DMS53 treated with DMSO at 0.1 percent for 48 hours (cell line): ENCODE data around the gene OXCT1.
A peak's percentile ranks its signal among the peaks of the same experiment; 100 is the strongest.
"Not testable (repeated sequence)": the region's sequence is repeated elsewhere in the genome, so short reads cannot be mapped to it uniquely, and the experiment has no call there.

Source experiments
- DNase-seq: peaks from one replicate; lab custom pipeline; 2025; ENCODE audit not compliant: unreplicated experiment; lab: John Stamatoyannopoulos, UW

Gene OXCT1

GRCh38 chr5:41874512-41875060, 4.4 kb upstream of the OXCT1 start:
- no peak for DNase-seq

- DNase-seq = no peak
These were observed 1.6 kb upstream of the OXCT1 start for GRCh38 chr5:41871852-41872251.

GRCh38 chr5:41870627-41871048, 413 bp upstream of the OXCT1 start:
- DNase-seq = no peak

GRCh38 chr5:41869151-41869723, 988 bp downstream of the OXCT1 start:
- DNase-seq = no peak

DNA sequence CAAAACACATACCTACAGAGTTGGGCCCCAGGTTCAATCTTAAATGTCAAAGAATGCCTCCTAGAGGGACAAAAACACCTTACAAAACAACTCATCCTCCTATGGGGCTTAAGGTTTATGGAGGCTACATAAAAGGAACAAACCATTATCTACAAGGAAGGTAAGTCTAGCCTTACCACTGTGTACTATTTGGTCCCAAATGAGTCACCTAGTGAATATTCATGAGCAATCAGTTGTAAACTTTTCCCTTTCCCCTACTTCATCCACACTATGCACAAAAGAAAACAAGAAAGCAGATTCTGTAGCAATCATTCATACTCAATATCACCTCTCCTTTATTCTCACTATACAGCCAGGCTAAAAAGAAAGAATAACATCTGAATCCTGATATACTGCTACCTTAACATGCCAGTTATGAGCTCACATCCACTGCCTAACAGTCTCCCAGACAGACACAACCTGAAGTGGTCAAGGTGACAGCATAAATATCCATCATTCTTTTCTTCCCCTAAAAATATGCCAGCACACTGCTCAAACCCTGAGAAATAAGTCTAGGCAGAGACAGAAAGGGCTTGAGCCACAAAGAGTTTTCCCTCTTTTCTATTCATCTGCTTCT, 6.2 kb downstream of the OXCT1 start:
- no peak for DNase-seq

- DNase-seq = no peak
These were observed 11.3 kb downstream of the OXCT1 start for GRCh38 chr5:41858890-41859289.

GRCh38 chr5:41857989-41858388, 12.2 kb downstream of the OXCT1 start:
- no peak for DNase-seq

DNA sequence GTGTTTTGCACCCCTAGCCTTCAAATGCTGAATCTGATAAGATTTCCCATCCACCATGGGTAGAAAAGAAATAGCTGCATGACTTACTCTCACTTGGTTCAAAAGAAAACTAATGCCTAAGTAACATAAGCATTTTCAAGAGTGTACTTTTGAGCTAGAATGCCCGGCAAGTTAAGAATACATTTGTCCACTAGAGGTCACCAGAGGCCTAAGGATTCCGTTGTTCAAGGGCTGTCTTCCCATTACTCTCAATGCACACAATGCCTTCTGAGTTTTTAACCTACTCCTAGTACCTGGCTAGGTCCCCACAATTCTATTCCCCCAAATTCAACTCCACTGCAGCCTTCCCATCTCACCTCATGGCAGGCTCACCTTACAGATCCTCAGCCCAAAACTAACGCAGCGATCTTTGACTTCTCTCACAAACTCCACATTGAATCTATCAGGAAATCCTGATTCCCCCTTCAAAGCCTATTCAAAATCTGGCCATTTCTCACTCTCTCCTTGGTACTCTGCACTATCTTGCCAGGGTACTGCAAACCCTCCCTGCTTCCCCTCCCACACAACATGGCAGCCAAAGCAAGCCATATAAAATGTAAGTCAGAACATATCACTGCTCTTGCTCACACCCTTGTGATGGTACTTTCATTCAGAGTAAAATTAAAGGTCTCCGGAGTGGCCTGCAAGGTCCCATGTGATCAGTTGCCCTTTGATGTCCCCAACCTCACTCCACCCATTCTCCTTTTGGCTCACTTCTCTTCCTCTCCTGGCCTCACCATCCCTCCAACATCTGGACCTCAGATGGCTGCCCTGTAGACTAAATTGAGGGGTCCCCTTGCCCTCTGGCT, 13.4 kb downstream of the OXCT1 start:
- DNase-seq = peak; percentile 38

DNA sequence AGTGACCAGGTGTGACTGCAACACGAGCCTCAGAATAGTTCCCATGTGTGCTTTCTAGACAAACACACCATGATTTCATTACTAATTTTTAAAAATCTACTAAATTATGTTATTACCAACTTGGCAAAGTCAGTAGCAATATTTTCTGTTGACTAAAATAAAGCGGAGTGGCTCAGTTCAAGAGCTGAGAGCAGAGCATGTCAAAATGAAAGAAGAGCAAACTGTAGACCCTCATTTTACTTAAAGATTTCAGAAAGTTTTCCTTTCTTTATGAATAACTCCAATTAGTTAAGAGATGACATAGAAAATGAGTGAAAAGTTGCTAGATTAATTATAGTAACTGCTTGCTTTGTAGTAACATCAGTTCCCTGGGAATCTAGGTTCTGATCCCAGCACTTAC, 17.9 kb downstream of the OXCT1 start:
- no peak for DNase-seq

GRCh38 chr5:41851116-41851515, 19.1 kb downstream of the OXCT1 start:
- no peak for DNase-seq

GRCh38 chr5:41848983-41849382, 21.2 kb downstream of the OXCT1 start:
- DNase-seq = no peak

DNA sequence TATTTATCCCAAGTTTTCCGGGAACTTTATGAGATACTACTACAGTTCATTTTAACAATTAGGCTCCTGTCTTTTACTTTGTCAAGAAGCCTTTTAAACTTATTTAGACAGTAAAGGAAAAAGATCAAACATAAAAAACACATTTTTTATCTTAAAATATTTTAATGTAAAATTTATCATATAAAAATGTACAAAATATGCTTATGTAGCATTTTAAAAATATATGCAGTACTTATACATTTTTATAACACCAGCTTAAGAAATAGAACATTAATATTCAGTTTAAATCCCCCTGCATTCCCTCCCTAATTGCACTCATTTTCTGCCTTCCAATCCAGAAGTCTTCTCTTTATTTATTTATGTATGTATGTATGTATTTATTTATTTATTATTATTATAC, 24.5 kb downstream of the OXCT1 start:
- DNase-seq = not testable (repeated sequence)

DNA sequence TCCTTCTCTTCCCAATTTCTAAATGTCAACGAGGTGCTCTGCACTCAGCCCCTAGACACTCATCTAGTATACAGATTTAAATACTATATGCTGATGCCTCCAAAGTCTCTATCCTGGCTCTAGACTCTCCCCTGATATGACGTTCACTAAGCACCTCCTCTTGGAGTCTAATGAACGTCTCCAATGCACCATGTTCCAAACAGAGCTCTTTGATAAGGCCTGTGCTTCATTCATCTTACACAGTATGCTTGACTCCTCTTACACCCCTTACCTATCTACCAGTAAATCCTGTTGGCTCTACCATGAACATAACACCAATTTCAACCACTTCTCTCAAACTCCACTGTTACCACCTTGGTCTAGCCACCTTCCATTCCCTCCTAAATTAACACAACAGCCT, 25.7 kb downstream of the OXCT1 start:
- DNase-seq = no peak

DNA sequence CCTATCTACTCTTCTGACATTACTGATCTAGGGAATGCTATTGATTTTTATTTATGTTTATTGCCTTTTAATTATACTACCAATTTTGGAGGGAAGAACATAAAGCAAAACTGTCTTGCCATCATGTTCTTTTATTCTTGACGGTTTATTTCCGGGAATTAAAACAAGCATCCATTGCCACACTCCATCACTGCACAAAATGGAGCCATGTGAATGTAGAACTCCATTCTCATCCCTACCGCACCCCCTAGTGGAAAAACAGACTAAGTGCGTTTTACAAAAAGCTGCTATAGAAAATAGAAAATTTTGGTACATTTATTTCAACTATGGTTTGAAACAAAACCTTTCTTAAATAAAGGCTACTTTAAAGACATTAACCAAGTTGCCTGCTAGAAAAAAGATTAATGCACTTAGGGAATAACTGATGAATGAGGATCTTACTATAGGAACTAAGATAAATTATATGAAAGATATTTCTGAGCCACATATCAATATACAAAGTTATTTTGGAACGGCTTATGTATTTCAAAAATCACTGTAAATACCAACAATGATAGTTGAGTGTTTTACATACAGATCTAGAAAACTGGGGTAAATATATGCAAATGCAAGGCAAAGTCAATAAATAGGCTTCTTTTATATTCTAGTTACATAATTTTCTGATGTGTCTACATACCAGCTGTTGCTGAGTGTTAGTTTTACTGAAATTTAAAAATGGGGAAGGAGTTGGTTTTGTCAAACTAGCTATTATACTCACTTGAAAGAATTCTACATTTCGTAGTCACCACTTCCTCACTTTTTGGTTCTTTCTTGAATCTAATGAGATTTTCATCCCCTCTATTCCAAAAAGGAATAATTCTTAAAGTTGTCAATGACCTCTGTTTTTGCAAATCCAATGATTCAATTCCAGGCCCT, 26.5 kb downstream of the OXCT1 start:
- peak; percentile 22 for DNase-seq

DNA sequence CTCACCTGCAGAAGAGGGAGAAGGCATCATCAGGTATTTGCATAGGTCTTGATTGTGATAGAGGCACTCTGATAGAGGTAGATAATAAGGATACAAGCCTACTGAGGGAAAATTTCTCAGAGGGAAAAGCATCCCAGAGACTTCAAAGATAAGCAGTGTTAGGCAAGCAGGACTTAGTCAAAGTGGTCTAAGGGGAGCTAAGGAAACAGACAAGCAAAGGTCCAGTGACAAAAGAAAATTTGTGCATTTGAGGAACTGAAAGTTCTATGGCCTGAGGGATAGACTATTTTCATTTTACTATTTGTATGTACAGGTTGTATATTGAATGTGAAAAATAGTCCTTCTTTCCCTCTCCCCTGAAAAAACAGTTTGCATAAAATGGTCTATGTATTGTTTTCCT, 27.4 kb downstream of the OXCT1 start:
- no peak for DNase-seq

DNA sequence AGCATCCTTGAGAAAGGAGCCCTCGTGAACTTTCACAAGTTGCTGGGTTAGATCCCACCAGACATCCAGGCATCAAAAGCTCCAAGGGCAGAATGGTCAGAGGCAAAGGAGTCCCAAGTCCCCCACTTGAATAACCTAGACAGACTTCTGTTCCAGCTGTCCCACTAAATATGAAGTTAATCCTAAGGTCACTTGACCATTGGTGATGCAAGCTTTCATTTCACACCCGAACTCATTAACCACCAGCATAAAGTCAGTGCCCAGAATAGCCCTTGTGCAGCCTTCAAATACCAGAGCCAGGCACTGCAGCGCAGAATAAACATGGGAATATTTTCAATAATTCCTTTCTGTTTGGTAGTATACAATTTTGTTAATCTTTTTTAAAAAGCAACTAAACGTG, 28.9 kb downstream of the OXCT1 start:
- DNase-seq = no peak

DNA sequence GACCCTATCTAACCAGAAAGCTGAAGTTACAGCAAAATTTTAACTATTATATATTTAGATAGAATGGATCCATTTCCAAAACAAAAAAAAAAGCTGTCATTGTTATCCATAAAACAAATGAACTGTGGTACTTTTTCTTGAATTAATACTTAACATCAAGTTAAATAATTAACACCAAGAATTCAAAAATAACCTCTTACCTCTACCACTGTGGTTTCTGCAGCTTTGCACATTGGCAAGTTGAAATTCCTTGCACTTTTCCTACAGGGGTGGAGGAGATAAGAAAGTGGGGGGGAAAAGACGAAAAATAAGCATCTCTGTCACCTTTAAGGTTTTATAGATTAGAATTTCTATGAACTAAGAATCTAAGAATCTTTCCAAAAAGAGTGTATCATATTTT, 30.0 kb downstream of the OXCT1 start:
- no peak for DNase-seq

- DNase-seq = no peak
These were observed 32.4 kb downstream of the OXCT1 start for GRCh38 chr5:41837793-41838192.

- no peak for DNase-seq
These were observed 34.6 kb downstream of the OXCT1 start for GRCh38 chr5:41835645-41836044.

GRCh38 chr5:41834506-41834905, 35.7 kb downstream of the OXCT1 start:
- DNase-seq = no peak

DNA sequence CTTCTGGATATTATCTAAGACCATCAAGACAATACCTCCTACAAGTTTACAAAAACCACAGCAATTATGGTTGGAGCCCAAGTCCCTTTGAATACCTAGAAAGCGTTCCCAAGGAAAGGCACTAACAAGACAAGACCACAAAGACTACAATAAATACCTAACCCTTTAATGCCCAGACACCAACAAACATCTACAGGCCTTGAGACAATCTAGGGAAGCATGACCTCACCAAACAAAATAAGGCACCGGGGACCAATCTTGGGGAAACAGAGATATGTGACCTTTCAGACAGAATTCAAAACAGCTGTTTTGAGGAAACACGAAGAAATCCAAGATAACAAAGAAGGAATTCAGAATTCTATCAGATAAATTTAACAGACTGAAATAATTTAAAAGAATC, 37.8 kb downstream of the OXCT1 start:
- DNase-seq = no peak
